Measurements from ENCODE around the gene IL24.

IL24 gene

DNA sequence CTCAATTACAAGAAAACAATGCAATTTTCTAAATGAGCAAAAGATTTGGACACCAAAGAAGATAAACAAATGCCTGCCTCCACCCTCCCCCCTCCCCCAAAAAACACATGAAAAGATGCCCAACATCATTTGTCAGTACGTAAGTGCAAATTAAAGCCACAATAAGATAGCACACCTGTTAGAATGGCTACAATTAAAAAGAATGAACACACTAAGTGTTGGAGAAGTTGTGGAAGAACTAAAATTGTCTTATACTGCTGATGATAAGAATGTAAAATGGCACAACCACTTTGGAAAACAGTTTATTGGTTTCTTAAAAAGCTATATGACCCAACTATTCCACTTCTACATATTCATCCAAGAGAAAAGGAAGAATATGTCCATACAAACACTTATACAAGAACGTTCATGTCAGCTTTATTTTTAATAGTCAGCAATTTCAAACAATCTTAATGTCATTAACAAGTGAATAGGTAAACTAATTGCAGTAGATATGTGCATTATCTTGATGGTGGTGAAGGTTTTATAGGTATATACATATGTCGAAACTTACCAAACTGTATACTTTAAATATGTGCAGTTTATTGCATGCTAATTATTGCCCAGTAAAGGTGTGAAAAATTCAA is 21.4 kb upstream of the IL24 start:
- Histone ChIP-seq H3K4me3 (no peak overlapping the region), H3K27ac (no peak overlapping the region)

DNA sequence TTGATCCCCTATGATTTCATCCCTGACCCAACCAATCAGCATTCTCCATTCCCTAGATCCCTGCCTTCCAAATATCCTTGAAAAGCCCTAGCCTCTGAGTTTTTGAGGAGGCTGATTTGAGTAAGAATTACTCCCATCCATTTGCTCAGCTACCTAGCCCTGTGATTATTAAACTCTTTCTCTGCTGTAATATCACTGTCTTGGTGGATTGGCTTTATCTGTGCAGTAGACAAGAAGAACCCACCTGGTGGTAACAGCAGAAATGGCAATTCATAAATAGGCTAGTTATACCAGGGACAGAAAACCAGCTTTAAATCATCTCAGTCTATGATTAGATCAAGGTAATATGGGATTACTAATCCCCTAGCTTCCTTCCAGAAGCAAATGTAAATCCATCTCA is 18.8 kb upstream of the IL24 start:
- H3K4me3 ChIP-seq, result no peak overlapping the region
- no peak overlapping the region for H3K27ac ChIP-seq

DNA sequence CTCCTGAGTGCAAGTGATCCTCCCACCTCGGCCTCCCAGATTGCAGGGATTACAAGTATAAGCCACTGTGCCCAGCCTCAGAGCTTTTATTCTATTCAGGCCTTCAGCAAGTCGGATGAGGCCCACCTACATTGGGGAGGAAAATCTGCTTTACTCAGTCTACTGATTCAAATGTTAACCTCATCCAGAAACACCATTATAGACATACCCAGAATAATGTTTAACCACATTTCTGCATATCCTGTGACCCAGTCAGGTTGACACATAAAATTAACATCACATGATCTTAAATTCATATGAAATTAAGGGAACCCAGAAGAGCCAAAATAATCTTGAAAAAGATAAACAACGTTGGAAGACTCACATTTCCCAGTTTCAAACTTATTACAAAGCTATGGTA is 16.9 kb upstream of the IL24 start:
- no peak overlapping the region for H3K27ac ChIP-seq
- no peak overlapping the region for H3K4me3 ChIP-seq

DNA sequence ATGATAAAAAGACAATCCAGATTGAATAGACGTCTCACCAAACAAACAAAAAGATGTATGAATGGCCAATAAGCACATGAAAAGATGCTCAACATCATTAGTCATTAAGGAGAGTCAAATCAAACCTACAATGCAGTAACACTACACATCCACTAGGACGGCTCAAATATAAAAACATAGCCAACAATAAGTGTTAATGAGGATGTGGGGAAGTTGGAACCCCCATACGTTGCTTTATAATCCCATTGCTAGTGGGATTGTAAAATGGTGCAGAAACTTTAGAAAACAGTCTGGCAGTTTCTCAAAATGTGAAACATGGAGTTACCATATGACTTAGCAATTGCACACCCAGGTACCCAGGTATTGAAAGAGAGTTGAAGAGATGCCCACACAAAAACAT is 14.7 kb upstream of the IL24 start:
- no peak overlapping the region for H3K27ac ChIP-seq
- H3K4me3 ChIP-seq, result no peak overlapping the region

DNA sequence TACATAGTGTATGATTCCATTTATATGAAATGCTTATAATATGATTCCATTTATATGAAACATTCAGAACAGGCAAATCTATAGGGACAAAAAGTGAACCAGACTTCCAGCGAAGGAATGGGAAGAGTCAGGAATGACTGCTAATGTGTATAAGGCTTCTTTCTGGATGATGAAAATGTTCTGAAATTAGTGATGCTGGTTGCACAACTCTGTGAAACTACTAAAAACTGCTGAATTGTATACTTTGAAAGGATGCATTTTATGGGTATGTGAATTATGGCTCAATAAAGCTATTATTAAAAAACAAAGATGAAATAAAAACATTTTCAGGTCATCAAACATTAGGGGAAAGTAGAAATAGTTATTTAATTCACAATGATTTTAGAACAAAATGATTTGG is 14.1 kb upstream of the IL24 start:
- no peak overlapping the region for H3K27ac ChIP-seq
- no peak overlapping the region for H3K4me3 ChIP-seq

DNA sequence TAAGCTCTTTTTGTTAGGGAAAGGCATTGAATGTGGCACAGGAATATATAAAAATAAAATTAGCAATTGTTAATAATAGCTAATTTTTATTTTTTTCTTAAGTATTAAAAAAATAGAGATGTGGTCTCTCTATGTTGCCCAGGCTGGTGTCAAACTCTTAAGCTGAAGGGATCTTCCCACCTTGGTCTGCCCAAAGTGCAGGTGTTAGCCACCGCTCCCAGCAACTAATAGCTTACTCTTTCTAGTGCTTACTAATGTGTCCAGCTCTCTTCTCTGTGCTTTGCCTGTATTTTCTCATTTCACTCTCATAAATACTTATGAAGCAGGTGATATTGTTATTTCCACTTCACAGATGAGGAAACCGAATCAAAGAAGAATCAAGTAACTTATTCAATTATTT is 13.4 kb upstream of the IL24 start:
- H3K27ac ChIP-seq, result no peak overlapping the region
- no peak overlapping the region for H3K4me3 ChIP-seq

DNA sequence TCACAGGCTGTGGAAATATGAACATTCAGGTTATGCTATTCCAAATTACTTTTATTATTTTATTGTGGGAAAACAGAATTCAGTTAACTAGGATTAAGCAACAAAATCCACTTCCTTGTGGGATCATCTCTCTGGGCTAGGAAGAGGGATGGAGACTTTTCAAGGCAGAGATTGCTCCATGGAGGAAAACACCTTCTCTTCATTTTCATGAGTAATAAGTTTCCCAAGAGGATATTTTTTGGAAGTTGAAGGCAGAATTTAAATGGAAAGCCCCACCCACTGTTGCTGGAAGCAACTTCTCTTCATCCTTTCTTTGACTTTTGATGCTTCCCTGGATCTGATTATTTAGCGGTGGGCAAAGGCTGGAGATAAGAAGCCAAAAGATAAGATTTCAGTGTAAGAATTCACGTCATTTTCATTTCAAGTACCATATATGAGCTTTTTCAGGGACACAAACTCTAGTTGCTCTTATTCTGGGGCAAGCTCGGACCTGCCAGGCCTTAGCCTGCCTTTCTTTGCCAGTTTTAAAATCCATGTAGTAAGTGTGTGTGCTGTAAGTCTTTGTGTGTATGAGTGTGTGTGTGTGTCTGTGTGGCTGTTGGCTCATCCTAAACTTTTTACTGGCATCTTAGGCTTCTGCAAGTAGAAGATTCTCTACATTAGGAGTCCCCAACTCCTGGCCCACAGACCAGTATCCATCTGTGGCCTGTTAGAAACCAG is 11.7 kb upstream of the IL24 start:
- Histone ChIP-seq H3K27ac (peak overlapping the region in 4 of 21 experiments; percentile 8 to 59 (median 22)), H3K4me3 (no peak overlapping the region)

DNA sequence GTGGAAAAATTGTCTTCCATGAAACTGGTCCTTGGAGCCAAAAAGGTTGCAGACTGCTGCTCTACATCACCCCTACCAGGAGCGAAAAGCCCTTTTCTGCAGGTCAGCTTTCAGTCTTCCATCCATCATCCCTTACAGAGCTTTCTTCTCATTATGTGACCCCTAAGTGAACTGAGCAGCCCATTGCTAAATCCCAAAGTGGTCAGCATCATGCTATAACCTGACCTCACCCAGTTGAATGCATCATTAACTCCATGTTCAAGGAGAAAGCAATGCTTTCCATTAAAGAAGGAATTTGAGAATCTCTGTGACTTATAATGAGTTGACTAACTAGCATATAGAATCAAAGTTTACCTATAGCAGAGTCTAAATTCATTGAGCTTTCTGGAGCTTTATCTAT is 10.4 kb upstream of the IL24 start:
- no peak overlapping the region for H3K27ac ChIP-seq
- no peak overlapping the region for H3K4me3 ChIP-seq

DNA sequence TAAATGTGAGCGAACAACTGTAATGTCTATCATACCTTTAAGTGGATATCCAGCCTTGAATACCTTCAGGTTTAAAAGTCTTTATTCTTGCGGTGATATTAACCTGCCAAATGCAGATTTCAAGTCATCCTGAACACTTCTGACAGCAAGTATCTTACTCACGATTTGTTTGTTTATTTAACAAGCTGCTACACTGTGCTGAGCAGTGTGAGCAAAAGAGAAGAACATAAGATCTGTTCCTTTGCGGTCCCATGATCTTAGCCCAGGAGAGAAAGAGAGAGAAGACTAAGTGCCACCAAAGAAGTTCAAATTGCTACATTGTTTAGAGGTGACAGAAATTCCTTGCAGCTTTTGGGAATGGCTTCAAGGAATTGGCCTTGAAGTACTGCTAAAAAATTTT is 9.5 kb upstream of the IL24 start:
- Histone ChIP-seq H3K4me3 (no peak overlapping the region), H3K27ac (no peak overlapping the region)

DNA sequence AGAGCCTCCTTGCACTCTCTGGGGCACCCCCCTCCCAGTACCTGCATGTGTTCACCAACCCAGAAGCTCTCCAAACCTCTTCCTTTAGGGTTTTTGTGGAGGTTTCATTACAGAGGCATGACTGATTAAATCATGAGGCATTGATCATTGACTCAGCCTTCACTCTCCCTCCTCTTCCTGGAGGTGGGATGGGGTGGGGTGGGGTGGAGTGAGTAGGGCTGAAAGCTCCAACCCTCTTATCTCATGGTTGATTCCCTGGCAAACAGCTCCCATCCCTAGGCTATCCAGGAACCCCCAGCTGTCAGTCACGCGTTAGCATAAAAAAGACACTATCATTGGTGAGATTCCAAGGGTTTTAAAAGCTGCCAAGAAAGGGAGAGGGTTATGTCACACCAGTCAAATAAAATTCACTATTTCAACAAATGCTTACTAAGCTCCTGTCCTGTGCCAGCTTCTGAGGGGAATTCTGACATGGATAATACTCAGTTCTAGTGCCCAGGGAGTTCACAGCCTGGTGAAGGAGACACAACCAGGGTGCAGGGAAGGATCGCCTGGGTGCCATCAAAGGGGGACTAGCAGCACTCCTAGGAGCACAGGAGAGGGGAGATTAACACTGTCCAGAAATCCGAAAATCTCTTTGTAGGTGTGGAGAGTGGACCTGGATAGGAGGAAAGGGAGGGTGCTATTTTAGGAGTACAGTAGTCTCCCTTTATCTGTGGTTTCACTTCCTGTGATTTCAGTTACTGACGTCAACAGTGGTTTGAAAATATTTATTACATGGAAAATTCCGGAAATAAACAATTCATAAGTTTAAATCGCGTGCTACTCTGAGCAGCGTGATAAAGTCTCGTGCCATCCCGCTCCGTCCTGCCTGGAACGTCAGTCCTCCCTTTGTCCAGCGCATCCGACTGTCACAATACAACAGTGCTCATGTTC is 6.8 kb upstream of the IL24 start:
- H3K27ac ChIP-seq, result peak overlapping the region in 6 of 21 experiments; percentile 0 to 66 (median 59)

DNA sequence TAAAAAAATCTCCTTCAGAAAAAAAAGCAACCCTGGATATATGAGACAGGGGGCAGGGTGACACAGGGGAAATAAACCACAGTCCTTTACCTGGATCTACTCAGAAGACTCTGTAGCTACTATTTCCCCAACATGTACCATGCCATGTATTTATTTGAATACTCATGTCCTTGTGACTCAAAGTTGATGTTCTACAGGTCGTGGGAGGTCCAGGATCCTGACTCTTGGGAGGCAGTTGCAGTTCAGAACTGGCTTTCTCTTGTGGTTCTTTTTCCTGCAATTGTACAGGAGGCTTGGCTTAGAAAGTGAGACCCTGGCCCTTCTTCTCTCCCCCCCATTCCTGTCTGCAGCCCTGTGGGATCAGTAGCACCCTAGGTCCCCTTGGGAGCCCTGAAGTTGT is 5.8 kb upstream of the IL24 start:
- H3K4me3 ChIP-seq, result no peak overlapping the region
- peak overlapping the region in 3 of 21 experiments; percentile 9 to 58 (median 23) for H3K27ac ChIP-seq

More for the DNA sequence above, 6.8 kb upstream of the IL24 start:
- no peak overlapping the region for H3K4me3 ChIP-seq

DNA sequence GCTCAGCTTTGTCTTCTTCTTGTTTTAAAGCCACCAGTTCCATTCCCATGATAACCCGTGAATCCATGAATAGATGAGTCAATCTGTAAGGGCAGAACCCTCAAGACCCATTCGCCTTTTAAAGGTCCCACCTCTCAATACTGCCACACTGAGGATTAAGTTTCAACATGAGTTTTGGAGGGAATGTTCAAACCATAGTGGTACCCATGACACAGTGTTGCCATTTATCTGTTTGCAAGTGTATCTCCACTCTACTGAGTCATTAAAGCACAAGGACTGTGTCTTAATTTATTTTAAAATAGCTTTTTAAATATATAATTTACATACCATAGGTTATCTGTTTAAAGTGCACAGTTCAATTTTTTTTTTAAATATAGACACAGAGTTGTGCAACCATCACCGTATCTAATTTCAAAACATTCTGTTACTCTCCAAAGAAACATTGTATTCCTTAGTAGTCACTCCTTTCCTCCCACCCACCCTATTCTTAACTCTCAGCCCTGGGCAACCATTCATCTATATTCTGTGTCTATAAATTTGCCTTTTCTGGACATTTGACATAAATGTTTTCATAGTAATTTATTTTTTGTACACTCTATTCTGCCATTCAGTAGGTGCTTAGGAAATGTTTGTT is 4.8 kb upstream of the IL24 start:
- Histone ChIP-seq H3K4me3 (no peak overlapping the region), H3K27ac (peak overlapping the region in 1 of 21 experiments; percentile 23)

DNA sequence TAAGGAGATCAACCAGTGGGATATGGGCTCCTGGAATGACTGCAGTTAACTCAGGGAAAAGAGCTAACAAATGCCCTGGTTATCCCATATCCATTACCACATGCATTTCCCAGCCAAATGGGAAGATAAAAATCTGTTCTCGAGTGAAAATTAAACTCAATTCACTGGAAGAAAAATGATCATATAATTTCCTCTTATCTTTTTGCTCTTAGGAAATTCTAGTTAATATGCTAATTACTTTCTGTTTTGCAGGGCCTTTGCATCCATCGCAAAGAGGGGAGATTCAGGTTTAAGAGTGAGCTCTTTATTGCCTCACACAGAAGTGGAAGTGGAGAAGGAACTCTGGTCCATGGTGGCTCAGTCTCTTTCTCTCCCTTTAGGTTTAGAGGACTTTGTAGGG is 3.9 kb upstream of the IL24 start:
- Histone ChIP-seq H3K27ac (no peak overlapping the region), H3K4me3 (no peak overlapping the region)

DNA sequence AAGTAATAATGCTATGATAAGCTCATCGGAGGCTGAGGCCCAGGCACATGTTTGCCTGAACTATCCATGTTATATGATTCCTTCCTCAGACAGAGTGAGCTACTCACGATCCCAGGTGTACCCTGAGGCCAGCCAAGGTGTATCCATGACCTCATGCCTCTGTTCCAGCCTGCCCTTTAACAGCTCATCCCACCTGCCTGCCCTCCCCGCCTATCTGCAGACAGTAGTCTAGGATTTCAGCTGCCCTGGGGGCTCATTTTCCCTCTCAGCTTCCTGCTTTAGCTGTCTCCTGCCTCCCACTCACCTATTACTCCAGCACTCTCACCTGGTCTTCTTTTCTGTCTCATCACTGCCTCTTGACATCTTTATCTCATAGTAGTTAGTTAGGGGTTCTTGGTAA is 1.9 kb upstream of the IL24 start:
- Histone ChIP-seq H3K4me3 (no peak overlapping the region), H3K27ac (peak overlapping the region in 17 of 21 experiments; percentile 8 to 76 (median 51))

DNA sequence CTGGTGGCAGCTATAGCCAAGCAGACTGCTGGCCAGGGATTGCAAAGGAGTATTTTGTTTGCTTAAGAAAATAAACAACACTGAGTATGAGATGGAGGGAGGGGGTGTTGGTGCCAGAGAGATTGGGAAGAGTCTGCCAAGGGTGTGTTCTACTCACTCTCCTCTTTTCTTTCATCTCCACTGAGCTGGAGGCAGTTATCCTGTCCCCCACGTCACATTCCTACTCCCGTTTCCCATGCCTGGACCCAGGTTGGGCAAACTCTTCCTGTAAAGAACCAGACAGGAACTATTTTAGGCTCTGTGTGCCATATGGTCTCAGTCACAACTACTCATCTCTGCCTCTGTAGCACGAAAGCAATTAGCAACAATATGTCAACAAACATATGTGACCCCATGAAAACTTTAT is 1.4 kb upstream of the IL24 start:
- Histone ChIP-seq H3K27ac (peak overlapping the region in 18 of 21 experiments; percentile 7 to 76 (median 50)), H3K4me3 (no peak overlapping the region)

DNA sequence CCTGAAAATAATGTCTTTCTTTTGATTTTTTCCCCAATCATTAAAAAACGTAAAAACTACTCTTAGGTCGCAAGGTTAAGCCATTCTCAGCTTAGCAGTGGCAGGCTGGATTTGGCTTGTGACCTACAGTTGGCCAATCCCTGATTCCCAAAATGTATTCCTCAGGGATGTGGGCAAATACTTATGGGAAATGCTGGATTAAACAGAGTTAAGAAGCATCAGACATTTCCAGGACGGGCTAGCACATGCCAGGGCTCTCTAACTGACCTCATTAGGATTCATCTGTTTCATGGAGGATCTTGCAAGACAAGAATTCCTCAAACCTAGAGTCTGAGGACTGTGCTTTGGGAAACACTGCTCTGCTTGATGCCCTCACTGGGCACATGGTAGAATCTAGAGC is 982 bp upstream of the IL24 start:
- Histone ChIP-seq H3K4me3 (no peak overlapping the region), H3K27ac (peak overlapping the region in 18 of 21 experiments; percentile 2 to 76 (median 50))

DNA sequence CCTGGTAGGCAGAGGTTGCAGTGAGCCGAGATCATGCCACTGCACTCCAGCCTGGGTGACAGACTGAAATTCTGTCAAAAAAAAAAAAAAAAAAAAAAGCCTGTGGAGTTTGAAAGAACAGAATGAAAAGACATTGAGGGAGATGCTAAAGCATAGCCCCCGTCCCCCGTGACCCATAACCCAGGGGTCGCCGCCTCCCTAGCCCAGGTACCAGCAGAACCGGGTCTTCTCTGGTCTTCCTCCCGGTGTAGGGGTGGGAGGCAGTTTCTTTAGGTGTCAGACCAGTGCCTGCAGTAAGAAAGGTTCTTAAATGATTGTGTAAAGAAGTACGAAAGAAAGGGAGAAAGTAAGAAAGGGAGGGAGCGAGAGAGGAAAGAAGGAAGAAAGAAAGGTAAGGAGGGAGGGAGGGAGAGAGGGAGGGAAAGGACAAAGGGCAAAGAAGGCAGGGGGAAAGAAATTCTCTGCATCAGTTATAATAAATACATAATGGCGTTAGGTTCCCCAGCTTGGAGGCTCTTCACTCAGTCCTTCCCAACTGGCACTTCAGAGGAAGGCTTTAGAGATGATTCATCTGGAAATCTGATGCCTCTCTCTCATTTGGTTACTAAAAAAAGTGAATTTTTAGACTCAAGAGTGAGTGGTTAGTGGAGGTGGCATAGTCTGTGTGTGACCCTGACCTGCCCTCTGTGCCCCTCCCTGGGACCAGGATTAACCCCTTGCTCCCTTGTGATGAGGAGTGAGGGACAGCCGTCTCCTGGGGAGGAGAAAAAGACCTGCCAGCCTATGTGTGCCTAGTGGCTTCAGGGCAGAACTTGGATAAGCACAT is 1.1 kb downstream of the IL24 start:
- no peak overlapping the region for H3K4me3 ChIP-seq
- peak overlapping the region in 7 of 21 experiments; percentile 3 to 76 (median 16) for H3K27ac ChIP-seq

DNA sequence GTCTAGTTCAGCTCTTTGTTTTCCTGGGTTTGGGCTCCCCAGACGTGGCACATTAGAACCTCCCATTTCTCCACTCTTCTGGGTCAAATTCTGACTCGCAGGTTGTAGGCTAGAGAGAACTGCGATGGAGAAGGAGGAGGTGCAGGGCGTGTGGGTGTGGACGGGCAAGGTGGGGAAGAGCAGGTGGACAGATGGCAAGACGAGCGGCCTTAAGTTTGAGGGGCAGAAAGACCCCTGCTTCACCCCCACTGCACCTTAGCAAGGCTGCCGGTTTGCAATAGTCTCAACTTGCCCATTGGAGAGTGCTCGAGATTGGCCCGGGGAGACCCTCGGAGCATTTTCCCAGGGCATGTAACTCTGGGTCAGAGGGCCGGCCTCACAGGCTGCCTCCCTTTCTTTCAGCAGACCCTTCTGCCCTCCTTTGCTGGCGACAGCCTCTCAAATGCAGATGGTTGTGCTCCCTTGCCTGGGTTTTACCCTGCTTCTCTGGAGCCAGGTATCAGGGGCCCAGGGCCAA is 1.7 kb downstream of the IL24 start:
- no peak overlapping the region for H3K4me3 ChIP-seq
- peak overlapping the region in 5 of 21 experiments; percentile 6 to 76 (median 16) for H3K27ac ChIP-seq

DNA sequence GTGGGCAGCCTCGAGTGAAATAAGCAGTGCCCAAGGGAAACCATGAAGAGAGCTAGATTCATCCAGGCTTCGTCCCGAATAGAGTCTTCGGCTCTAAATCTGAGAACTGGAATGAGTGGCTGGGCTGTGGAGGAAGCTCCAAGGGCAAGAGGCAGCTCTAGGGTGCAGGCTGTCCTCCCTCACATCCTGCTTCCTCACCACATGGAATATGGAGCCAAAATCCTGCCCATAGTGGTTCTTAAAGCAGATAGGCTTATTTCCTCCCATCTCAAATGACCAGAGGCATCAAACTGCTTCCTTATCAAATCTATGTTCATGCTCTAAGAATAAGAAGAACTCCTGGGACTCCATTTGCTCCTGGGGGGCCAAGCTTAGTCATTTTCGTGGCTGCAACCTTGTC is 2.5 kb downstream of the IL24 start:
- H3K27ac ChIP-seq, result peak overlapping the region in 1 of 21 experiments; percentile 76
- H3K4me3 ChIP-seq, result no peak overlapping the region

Data from skin epidermis (tissue), 12 donors.